ENCODE results near the gene TMEM132A. TPM values are rescaled to one million over a fixed set of nuclear protein-coding genes. Genes with fewer than 3 reads are reported as not detected.
A peak's percentile ranks its signal among the peaks of the same experiment; 100 is the strongest.

The TMEM132A gene
- total and polyA plus RNA-seq, 10 of the 15 experiments (the other 5 are each of a cell fraction or from before 2014, with no cell fraction given), result 0.16 to 25.0 (median 4.3) TPM

DNA sequence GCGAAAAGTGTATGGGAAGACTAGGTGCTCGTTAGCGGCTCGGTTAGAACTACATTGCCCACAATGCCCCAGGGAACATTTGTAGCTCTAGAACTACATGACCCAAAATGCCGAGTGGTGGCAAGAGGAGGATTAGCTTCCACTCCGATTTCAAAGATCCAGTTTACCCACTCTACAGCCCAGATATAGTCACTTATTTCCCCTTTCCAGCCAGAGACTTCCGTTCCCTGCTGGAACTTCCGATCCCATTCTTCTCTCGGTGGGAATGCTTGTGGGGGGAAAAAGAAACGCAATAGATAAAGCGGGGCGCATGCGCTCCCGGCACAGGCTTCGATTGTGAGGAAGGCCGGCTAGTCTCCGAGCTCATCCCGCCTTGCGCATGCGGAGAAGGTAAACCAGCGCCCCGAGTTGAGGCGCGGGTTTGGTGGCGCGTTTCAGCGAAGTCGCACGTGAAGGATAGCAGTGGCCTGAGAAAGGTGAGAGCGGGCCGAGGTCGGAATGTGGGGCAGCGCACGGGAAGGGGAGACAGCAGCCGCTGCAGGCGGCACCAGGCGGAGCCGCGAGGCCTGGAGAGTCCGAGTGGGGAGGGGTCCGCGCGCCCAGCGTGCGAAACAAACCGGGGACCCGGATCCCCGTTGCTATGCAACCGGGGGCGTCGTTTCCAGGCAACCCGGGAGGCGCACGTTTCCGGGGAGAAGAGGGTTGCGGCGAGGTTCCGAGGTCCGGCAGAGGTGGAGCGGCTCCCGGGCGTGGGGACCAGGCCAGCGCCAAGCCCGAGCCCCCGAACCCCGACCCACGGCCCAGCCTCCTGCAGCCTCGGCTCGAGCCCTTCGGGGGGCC is 10.2 kb upstream of the TMEM132A start, which contains the start of gene TMEM109 (continued):
- TF ChIP-seq, protein P1, sequence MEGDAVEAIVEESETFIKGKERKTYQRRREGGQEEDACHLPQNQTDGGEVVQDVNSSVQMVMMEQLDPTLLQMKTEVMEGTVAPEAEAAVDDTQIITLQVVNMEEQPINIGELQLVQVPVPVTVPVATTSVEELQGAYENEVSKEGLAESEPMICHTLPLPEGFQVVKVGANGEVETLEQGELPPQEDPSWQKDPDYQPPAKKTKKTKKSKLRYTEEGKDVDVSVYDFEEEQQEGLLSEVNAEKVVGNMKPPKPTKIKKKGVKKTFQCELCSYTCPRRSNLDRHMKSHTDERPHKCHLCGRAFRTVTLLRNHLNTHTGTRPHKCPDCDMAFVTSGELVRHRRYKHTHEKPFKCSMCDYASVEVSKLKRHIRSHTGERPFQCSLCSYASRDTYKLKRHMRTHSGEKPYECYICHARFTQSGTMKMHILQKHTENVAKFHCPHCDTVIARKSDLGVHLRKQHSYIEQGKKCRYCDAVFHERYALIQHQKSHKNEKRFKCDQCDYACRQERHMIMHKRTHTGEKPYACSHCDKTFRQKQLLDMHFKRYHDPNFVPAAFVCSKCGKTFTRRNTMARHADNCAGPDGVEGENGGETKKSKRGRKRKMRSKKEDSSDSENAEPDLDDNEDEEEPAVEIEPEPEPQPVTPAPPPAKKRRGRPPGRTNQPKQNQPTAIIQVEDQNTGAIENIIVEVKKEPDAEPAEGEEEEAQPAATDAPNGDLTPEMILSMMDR (IDR thresholded peaks at IDR 0.05 in 2 of 3, conservative IDR thresholded peaks at IDR 0.05 in 1 of 3; ENCODE audit: control insufficient read depth in 2 of 3, extremely low read depth in 1 of 3, insufficient read depth in 1 of 3, low read depth in 3 of 3, low read length in 3 of 3), result no peak
- peak; percentile 50; the same call in 1 of the 2 replicates for TF ChIP-seq SREBF1 (IDR thresholded peaks at IDR 0.05; ENCODE audit: low read length)
- no peak for TF ChIP-seq GABPA (IDR thresholded peaks at IDR 0.05; ENCODE audit: low read depth)
- TF ChIP-seq IKZF1 (conservative IDR thresholded peaks at IDR 0.05), result peak; percentile 96
- no peak for TF ChIP-seq ZZZ3 (IDR thresholded peaks at IDR 0.05; ENCODE audit: control insufficient read depth, insufficient read length, low read depth)
- no peak for TF ChIP-seq EGR1 (IDR thresholded peaks at IDR 0.05; ENCODE audit: borderline replicate concordance in 1 of 2, low read depth in 2 of 2, low read length in 2 of 2)
- TF ChIP-seq, protein P2, sequence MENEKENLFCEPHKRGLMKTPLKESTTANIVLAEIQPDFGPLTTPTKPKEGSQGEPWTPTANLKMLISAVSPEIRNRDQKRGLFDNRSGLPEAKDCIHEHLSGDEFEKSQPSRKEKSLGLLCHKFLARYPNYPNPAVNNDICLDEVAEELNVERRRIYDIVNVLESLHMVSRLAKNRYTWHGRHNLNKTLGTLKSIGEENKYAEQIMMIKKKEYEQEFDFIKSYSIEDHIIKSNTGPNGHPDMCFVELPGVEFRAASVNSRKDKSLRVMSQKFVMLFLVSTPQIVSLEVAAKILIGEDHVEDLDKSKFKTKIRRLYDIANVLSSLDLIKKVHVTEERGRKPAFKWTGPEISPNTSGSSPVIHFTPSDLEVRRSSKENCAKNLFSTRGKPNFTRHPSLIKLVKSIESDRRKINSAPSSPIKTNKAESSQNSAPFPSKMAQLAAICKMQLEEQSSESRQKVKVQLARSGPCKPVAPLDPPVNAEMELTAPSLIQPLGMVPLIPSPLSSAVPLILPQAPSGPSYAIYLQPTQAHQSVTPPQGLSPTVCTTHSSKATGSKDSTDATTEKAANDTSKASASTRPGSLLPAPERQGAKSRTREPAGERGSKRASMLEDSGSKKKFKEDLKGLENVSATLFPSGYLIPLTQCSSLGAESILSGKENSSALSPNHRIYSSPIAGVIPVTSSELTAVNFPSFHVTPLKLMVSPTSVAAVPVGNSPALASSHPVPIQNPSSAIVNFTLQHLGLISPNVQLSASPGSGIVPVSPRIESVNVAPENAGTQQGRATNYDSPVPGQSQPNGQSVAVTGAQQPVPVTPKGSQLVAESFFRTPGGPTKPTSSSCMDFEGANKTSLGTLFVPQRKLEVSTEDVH (IDR thresholded peaks at IDR 0.05; ENCODE audit: low read depth, partially characterized antibody), result no peak
- no peak for TF ChIP-seq SREBF2 (IDR thresholded peaks at IDR 0.05; ENCODE audit: low read length)
- TF ChIP-seq KAT2A (conservative IDR thresholded peaks at IDR 0.05; ENCODE audit: control insufficient read depth, low read depth, low read length), result no peak
- no peak for TF ChIP-seq IRF4 (IDR thresholded peaks at IDR 0.05; ENCODE audit: low read depth, low read length)
- TF ChIP-seq WRNIP1 (IDR thresholded peaks at IDR 0.05; ENCODE audit: borderline replicate concordance, low read depth, low read length), result no peak
- no peak for TF ChIP-seq KDM1A (IDR thresholded peaks at IDR 0.05; ENCODE audit: borderline replicate concordance)
- no peak for TF ChIP-seq FOS (IDR thresholded peaks at IDR 0.05; ENCODE audit: borderline replicate concordance, extremely low read depth, insufficient read length)
- TF ChIP-seq TCF12 (IDR thresholded peaks at IDR 0.05; ENCODE audit: low read depth, low read length), result 0 out of 2 replicates have a peak, but pooled peaks have one; percentile 9
